NCI-H526 treated with DMSO at 0.1 percent for 48 hours (cell line): ENCODE measurements around the gene CLPTM1.

ENCODE experiments used
- DNase-seq: peaks from one replicate; lab custom pipeline; 2025; lab: John Stamatoyannopoulos, UW

Gene CLPTM1

GRCh38 chr19:45011959-45012358, 56.8 kb downstream of the CLPTM1 start:
- DNase-seq, result no peak

- peak; percentile 3 for DNase-seq
Measured at GRCh38 chr19:45016388-45017314, 61.5 kb downstream of the CLPTM1 start.

- DNase-seq, result no peak
Measured at GRCh38 chr19:45019187-45019586, 64.0 kb downstream of the CLPTM1 start.

- DNase-seq, result no peak
Measured at GRCh38 chr19:45020071-45020470, 64.9 kb downstream of the CLPTM1 start.

GRCh38 chr19:45021971-45022370, 66.8 kb downstream of the CLPTM1 start:
- DNase-seq, result no peak

- DNase-seq, result no peak
Measured at GRCh38 chr19:45023048-45023447, 67.9 kb downstream of the CLPTM1 start.

- DNase-seq, result no peak
Measured at GRCh38 chr19:45025264-45025663, 70.1 kb downstream of the CLPTM1 start.

GRCh38 chr19:45027371-45027770, 72.2 kb downstream of the CLPTM1 start:
- no peak for DNase-seq

- no peak for DNase-seq
Measured at GRCh38 chr19:45030825-45031224, 75.6 kb downstream of the CLPTM1 start.

- DNase-seq, result no peak
Measured at GRCh38 chr19:45032421-45032820, 77.2 kb downstream of the CLPTM1 start.

GRCh38 chr19:45035755-45036154, 80.6 kb downstream of the CLPTM1 start:
- no peak for DNase-seq

GRCh38 chr19:45037393-45038169, 82.4 kb downstream of the CLPTM1 start:
- DNase-seq, result no peak

- peak; percentile 60 for DNase-seq
Measured at GRCh38 chr19:45038931-45039893, 84.0 kb downstream of the CLPTM1 start, which contains the start of gene CLASRP. Gene CLASRP, plus strand, starts transcription at chr19:45039045. Its CDS starts 1,168 bp downstream, at chr19:45040213.

GRCh38 chr19:45040059-45040771, 85.0 kb downstream of the CLPTM1 start:
- no peak for DNase-seq

- DNase-seq, result no peak
Measured at GRCh38 chr19:45041125-45041524, 85.9 kb downstream of the CLPTM1 start.
